WTC11 (cell line): ENCODE measurements around the gene HCLS1. TPM values are rescaled to one million over a fixed set of nuclear protein-coding genes. Genes with fewer than 3 reads are reported as not detected.

Experiments
- ATAC-seq: fragments of 200-7000 bp; cut with Tn5 transposase; 2 replicates; pipeline ENCODE4 v1.10.0; 2021; ENCODE audit warnings: mild to moderate bottlenecking, moderate library complexity
- CTCF ChIA-PET: fragments of 300-600 bp; sonication (Branson Sonifier 250); formaldehyde crosslinking; loops from one replicate; lab custom pipeline; 2021; ENCODE audit warnings: antibody characterized with exemption; lab: Charles Lee
- POLR2A ChIA-PET: fragments of 350-600 bp; sonication (Branson Sonifier 250); formaldehyde crosslinking; loops from one replicate; lab custom pipeline; 2021; ENCODE audit warnings: antibody characterized with exemption; lab: Charles Lee
- DNase-seq: peaks from one replicate; pipeline ENCODE4 v3.0.0; 2021; ENCODE audit warnings: low spot score
- H3K27ac Mint-ChIP-seq: 2 replicates; pipeline ENCODE4 v1.8.0; 2021; ENCODE audit warnings: mixed read lengths
- H3K27me3 Mint-ChIP-seq: 2 replicates; pipeline ENCODE4 v1.8.0; 2021; ENCODE audit warnings: low read depth, mild to moderate bottlenecking, moderate library complexity, mixed read lengths
- H3K36me3 Mint-ChIP-seq: 2 replicates; pipeline ENCODE4 v1.8.0; 2021; ENCODE audit warnings: mixed read lengths
- H3K4me1 Mint-ChIP-seq: 2 replicates; pipeline ENCODE4 v1.8.0; 2022; ENCODE audit warnings: mixed read lengths
- H3K4me3 Mint-ChIP-seq: 2 replicates; pipeline ENCODE4 v1.8.0; 2021; ENCODE audit warnings: mild to moderate bottlenecking, moderate library complexity, mixed read lengths
- H3K9me3 Mint-ChIP-seq: 2 replicates; pipeline ENCODE4 v1.8.0; 2021; ENCODE audit warnings: mixed read lengths
- ATF1 ChIP-seq: sonication (generic); formaldehyde crosslinking; IDR thresholded peaks from 2 replicates; pipeline ENCODE4 v1.8.1; 2023; ENCODE audit warnings: mild to moderate bottlenecking, moderate library complexity, missing genetic modification reagents
- CBFB ChIP-seq: sonication (generic); formaldehyde crosslinking; IDR thresholded peaks from 2 replicates; pipeline ENCODE4 v1.8.1; 2022; ENCODE audit warnings: mild to moderate bottlenecking, low read depth, missing genetic modification reagents
- CTCF ChIP-seq: fragments of 200-600 bp; IDR thresholded peaks from 2 replicates; pipeline ENCODE4 v1.8.0; 2022; ENCODE audit warnings: antibody characterized with exemption
- ELF4 ChIP-seq: sonication (generic); formaldehyde crosslinking; IDR thresholded peaks from 2 replicates; pipeline ENCODE4 v1.8.1; 2022; ENCODE audit warnings: low read depth, mild to moderate bottlenecking, moderate library complexity, missing genetic modification reagents
- GABPB1 ChIP-seq: sonication (generic); formaldehyde crosslinking; IDR thresholded peaks from 2 replicates; pipeline ENCODE4 v1.8.1; 2023; ENCODE audit warnings: mild to moderate bottlenecking, missing genetic modification reagents
- GRHL2 ChIP-seq: fragments of 250-450 bp; sonication (Bioruptor Pico); IDR thresholded peaks from 2 replicates; pipeline ENCODE4 v1.8.0; 2022; ENCODE audit warnings: mild to moderate bottlenecking, moderate library complexity; ENCODE audit not compliant: insufficient replicate concordance, severe bottlenecking
- HMGA2 ChIP-seq: fragments of 250-450 bp; sonication (Bioruptor Pico); IDR thresholded peaks from 2 replicates; pipeline ENCODE4 v1.4.0; 2021; ENCODE audit warnings: mild to moderate bottlenecking, moderate library complexity
- IRF1 ChIP-seq: sonication (generic); formaldehyde crosslinking; IDR thresholded peaks from 2 replicates; pipeline ENCODE4 v1.8.0; 2023; ENCODE audit warnings: missing genetic modification reagents
- IRF2 ChIP-seq: sonication (generic); formaldehyde crosslinking; IDR thresholded peaks from 2 replicates; pipeline ENCODE4 v1.8.0; 2022; ENCODE audit warnings: low read depth, missing genetic modification reagents, borderline replicate concordance
- JAZF1 ChIP-seq: fragments of 250-450 bp; sonication (Bioruptor Pico); IDR thresholded peaks from 2 replicates; pipeline ENCODE4 v1.9.0; 2021; ENCODE audit warnings: moderate library complexity, mild to moderate bottlenecking, inconsistent platforms
- MAX ChIP-seq: sonication (generic); formaldehyde crosslinking; IDR thresholded peaks from 2 replicates; pipeline ENCODE4 v1.8.0; 2022; ENCODE audit warnings: mild to moderate bottlenecking, missing genetic modification reagents
- NFATC4 ChIP-seq: fragments of 250-450 bp; sonication (Bioruptor Pico); IDR thresholded peaks from 2 replicates; pipeline ENCODE4 v1.9.0; 2021; ENCODE audit warnings: mild to moderate bottlenecking
- NR1H2 ChIP-seq: sonication (generic); formaldehyde crosslinking; IDR thresholded peaks from 2 replicates; pipeline ENCODE4 v1.9.0; 2021; ENCODE audit warnings: mild to moderate bottlenecking, moderate library complexity, missing genetic modification reagents
- PREB ChIP-seq: sonication (generic); formaldehyde crosslinking; IDR thresholded peaks from 2 replicates; pipeline ENCODE4 v1.8.1; 2022; ENCODE audit warnings: mild to moderate bottlenecking, missing genetic modification reagents, moderate library complexity, borderline replicate concordance
- RORB ChIP-seq: fragments of 250-450 bp; sonication (Bioruptor Pico); IDR thresholded peaks from 2 replicates; pipeline ENCODE4 v1.9.0; 2021; ENCODE audit warnings: mild to moderate bottlenecking
- TP53 ChIP-seq: sonication (generic); formaldehyde crosslinking; IDR thresholded peaks from 2 replicates; pipeline ENCODE4 v1.8.1; 2023; ENCODE audit warnings: mild to moderate bottlenecking, missing genetic modification reagents
- ZNF219 ChIP-seq: sonication (generic); formaldehyde crosslinking; IDR thresholded peaks from 2 replicates; pipeline ENCODE4 v1.8.0; 2023; ENCODE audit warnings: missing genetic modification reagents, mild to moderate bottlenecking, borderline replicate concordance
- ZNF263 ChIP-seq: sonication (generic); formaldehyde crosslinking; IDR thresholded peaks from 2 replicates; pipeline ENCODE4 v1.8.1; 2022; ENCODE audit warnings: low read depth, mild to moderate bottlenecking, moderate library complexity, missing genetic modification reagents
- ZNF532 ChIP-seq: fragments of 250-450 bp; sonication (Bioruptor Pico); IDR thresholded peaks from 2 replicates; pipeline ENCODE4 v1.9.0; 2021; ENCODE audit warnings: mild to moderate bottlenecking, borderline replicate concordance
- ZSCAN18 ChIP-seq: fragments of 250-450 bp; sonication (Bioruptor Pico); IDR thresholded peaks from 2 replicates; pipeline ENCODE4 v2.1.2; 2022; ENCODE audit warnings: mild to moderate bottlenecking, moderate library complexity
- total RNA-seq: library from RNA; stranded (reverse); gene quantifications from 3 replicates; pipeline ENCODE4 v1.2.3, GENCODE V29; 2021

The HCLS1 gene
- total RNA-seq, 1 experiment from 2014 or later, result 2.6 TPM

GRCh38 chr3:121619691-121620090 lies 41.0 kb downstream of the HCLS1 start:
- no peak for ATAC-seq
- Mint-ChIP-seq H3K27me3 (peaks cover 4% of the 10 kb centered on the region), H3K36me3 (no peaks in the 10 kb centered on the region), H3K27ac (no peak overlapping the region), H3K4me1 (peaks cover 5% of the 10 kb centered on the region), H3K4me3 (no peak overlapping the region), H3K9me3 (peaks cover 7% of the 10 kb centered on the region)
- CTCF ChIA-PET, result no interaction called here
- TF ChIP-seq JAZF1 (CRISPR knock-in tag), result no peak
- TF ChIP-seq TP53 (CRISPR knock-in tag), result no peak
- no peak for TF ChIP-seq ELF4 (CRISPR knock-in tag)
- TF ChIP-seq CBFB (CRISPR knock-in tag), result no peak
- TF ChIP-seq GABPB1, result no peak
- TF ChIP-seq ATF1 (CRISPR knock-in tag), result no peak
- no peak for TF ChIP-seq IRF1
- no peak for TF ChIP-seq PREB (CRISPR knock-in tag)
- no peak for TF ChIP-seq GRHL2 (CRISPR knock-in tag)
- TF ChIP-seq NFATC4 (CRISPR knock-in tag), result no peak
- no peak for TF ChIP-seq ZNF532
- no peak for TF ChIP-seq ZNF263
- no peak for TF ChIP-seq MAX (CRISPR knock-in tag)
- POLR2A ChIA-PET, result no interaction called here
- DNase-seq, result no peak

GRCh38 chr3:121606106-121606505 lies 54.6 kb downstream of the HCLS1 start:
- ChIA-PET POLR2A (interaction anchor here (2.1 kb wide), 1 partner anchor 13 kb away, joined by 4 read pairs; the partner anchor contains the start of gene FBXO40), CTCF (no interaction called here)
- Mint-ChIP-seq H3K27me3 (no peaks in the 10 kb centered on the region), H3K4me1 (peaks cover 19% of the 10 kb centered on the region), H3K36me3 (no peaks in the 10 kb centered on the region)
- no peak for DNase-seq
- no peak for ATAC-seq
- no peak for TF ChIP-seq IRF2
- no peak for TF ChIP-seq CBFB (CRISPR knock-in tag)
- no peak for TF ChIP-seq HMGA2 (CRISPR knock-in tag)
- no peak for TF ChIP-seq CTCF
- TF ChIP-seq ZSCAN18 (CRISPR knock-in tag), result no peak
- no peak for TF ChIP-seq NR1H2
- no peak for TF ChIP-seq RORB (CRISPR knock-in tag)
- no peak for TF ChIP-seq ZNF219 (CRISPR knock-in tag)
- TF ChIP-seq, all 79 proteins: peak for 0
- Mint-ChIP-seq H3K9me3 (no peaks in the 10 kb centered on the region), H3K4me3 (no peak overlapping the region), H3K27ac (no peak overlapping the region)
